Activated CD8-positive, alpha-beta T cell treated with anti-CD3 and anti-CD28 coated beads for 36 hours (primary cell): ENCODE results near the gene INPP4A. TPM values are rescaled to one million over a fixed set of nuclear protein-coding genes. Genes with fewer than 3 reads are reported as not detected.

Experiments used
- ATAC-seq: fragments of 200-7000 bp; cut with Tn5 transposase; one replicate; pipeline ENCODE4 v1.10.0; 2021; ENCODE audit warnings: mild to moderate bottlenecking, moderate library complexity
- CTCF ChIA-PET: fragments of 350-600 bp; sonication (Branson Sonifier 250); formaldehyde crosslinking; loops from one replicate; lab custom pipeline; 2021; ENCODE audit warnings: antibody characterized with exemption; lab: Charles Lee
- POLR2A ChIA-PET: fragments of 350-600 bp; sonication (Branson Sonifier 250); formaldehyde crosslinking; loops from one replicate; lab custom pipeline; 2021; ENCODE audit warnings: antibody characterized with exemption; lab: Charles Lee
- DNase-seq: peaks from one replicate; pipeline ENCODE4 v3.0.0-alpha.2; 2020
- H3K27ac Mint-ChIP-seq: one replicate; pipeline ENCODE4 v1.8.0; 2021; ENCODE audit warnings: mild to moderate bottlenecking, mixed read lengths
- H3K27me3 Mint-ChIP-seq: one replicate; pipeline ENCODE4 v1.8.0; 2021; ENCODE audit warnings: mixed read lengths
- H3K36me3 Mint-ChIP-seq: one replicate; pipeline ENCODE4 v1.8.0; 2021; ENCODE audit warnings: low read depth, mixed read lengths
- H3K4me1 Mint-ChIP-seq: one replicate; pipeline ENCODE4 v1.8.0; 2021; ENCODE audit warnings: low read depth, mixed read lengths
- H3K4me3 Mint-ChIP-seq: one replicate; pipeline ENCODE4 v1.8.0; 2021; ENCODE audit warnings: mild to moderate bottlenecking, moderate library complexity, mixed read lengths
- H3K9me3 Mint-ChIP-seq: one replicate; pipeline ENCODE4 v1.8.0; 2021; ENCODE audit warnings: mixed read lengths
- CTCF ChIP-seq: fragments of 200-600 bp; IDR thresholded peaks from one replicate; pipeline ENCODE4 v1.8.0; 2022; ENCODE audit warnings: antibody characterized with exemption, mild to moderate bottlenecking
- intact Hi-C: fragments of 100-400 bp; cut with micrococcal nuclease; formaldehyde crosslinking; loops from one replicate; pipeline ENCODE4 v1.10.0; 2022
- total RNA-seq, 2 experiments: library from RNA; stranded (reverse); gene quantifications; one replicate each; pipeline ENCODE4 v1.2.3, GENCODE V29; 2021

The INPP4A gene
- total RNA-seq, 2 experiments from 2014 or later, result 46.7 to 46.9 TPM

DNA sequence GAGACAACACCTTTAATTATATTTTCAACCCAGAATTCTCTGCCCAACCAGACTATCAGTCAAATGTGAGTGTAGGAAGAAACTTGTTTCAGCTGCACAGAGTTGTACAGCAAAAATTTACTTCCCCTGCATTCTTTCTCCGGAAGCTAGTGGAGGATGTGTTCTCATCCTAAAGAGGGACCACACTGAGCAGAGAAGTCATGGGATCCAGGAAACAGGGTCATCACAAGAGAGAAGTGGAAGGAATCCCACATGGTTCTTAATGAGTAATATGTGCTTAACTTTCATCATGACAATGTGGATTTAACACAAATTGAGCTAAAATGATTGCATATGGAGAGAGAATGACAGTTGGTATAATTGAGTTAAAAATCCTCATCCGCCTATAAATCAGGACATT, 78.2 kb downstream of the INPP4A start:
- no peak for ATAC-seq
- CTCF ChIA-PET, result no interaction called here
- H3K9me3 Mint-ChIP-seq, result no peaks in the 10 kb centered on the region
- no peak overlapping the region for H3K27ac Mint-ChIP-seq
- POLR2A ChIA-PET, result no interaction called here
- no peak for TF ChIP-seq CTCF
- H3K4me3 Mint-ChIP-seq, result no peak overlapping the region
- intact Hi-C loops, result no loop called here
- H3K27me3 Mint-ChIP-seq, result no peaks in the 10 kb centered on the region
- peaks cover 26% of the 10 kb centered on the region for H3K4me1 Mint-ChIP-seq
- no peak for DNase-seq
- peaks cover 25% of the 10 kb centered on the region for H3K36me3 Mint-ChIP-seq

- peaks cover 30% of the 10 kb centered on the region for H3K36me3 Mint-ChIP-seq
- no peak for TF ChIP-seq CTCF
- POLR2A ChIA-PET, result interaction anchor here (1.0 kb wide), 1 partner anchor 8 kb away, joined by 3 read pairs; no protein-coding TSS in a partner anchor
- no peaks in the 10 kb centered on the region for H3K27me3 Mint-ChIP-seq
- H3K27ac Mint-ChIP-seq, result no peak overlapping the region
- DNase-seq, result no peak
- CTCF ChIA-PET, result no interaction called here
- H3K9me3 Mint-ChIP-seq, result no peaks in the 10 kb centered on the region
- peaks cover 19% of the 10 kb centered on the region for H3K4me1 Mint-ChIP-seq
- ATAC-seq, result no peak
- no peak overlapping the region for H3K4me3 Mint-ChIP-seq
- intact Hi-C loops, result no loop called here
Observed at GRCh38 chr2:98524168-98524567, 79.5 kb downstream of the INPP4A start.

DNA sequence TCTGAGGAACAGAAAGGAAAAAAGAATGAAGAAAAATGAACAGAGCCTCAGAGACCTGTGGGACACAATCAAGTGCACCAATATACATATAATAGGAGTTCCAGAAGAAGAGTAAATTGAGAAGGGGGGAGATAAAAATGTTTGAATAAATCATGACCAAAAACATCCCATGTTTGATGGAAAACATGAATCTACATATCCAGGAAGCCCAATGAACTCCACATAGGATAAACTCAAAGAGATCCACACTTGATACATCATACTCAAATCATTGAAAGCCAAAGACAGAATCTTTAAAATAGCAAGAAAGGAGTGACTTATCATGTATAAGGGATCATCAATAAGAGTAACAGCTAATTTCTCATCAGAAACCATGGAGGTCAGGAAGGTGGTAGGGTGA, 83.7 kb downstream of the INPP4A start:
- TF ChIP-seq CTCF, result no peak
- Mint-ChIP-seq H3K4me3 (no peak overlapping the region), H3K27ac (peak overlapping the region; percentile 7), H3K36me3 (peaks cover 25% of the 10 kb centered on the region), H3K9me3 (no peaks in the 10 kb centered on the region), H3K4me1 (peaks cover 19% of the 10 kb centered on the region), H3K27me3 (no peaks in the 10 kb centered on the region)
- ChIA-PET POLR2A (interaction anchor here (1.0 kb wide), 1 partner anchor 116 kb away, joined by 3 read pairs; no protein-coding TSS in a partner anchor), CTCF (interaction anchor here (0.7 to 1.7 kb wide), 2 partner anchors 40 to 113 kb away, joined by 3 to 5 read pairs; no protein-coding TSS in a partner anchor)
- no peak for DNase-seq
- intact Hi-C loops, result no loop called here
- no peak for ATAC-seq

GRCh38 chr2:98530114-98530513, 85.5 kb downstream of the INPP4A start:
- ATAC-seq (no peak), DNase-seq (no peak)
- peaks cover 24% of the 10 kb centered on the region for H3K36me3 Mint-ChIP-seq
- intact Hi-C loops, result no loop called here
- POLR2A ChIA-PET, result no interaction called here
- no peak for TF ChIP-seq CTCF
- no peak overlapping the region for H3K4me3 Mint-ChIP-seq
- CTCF ChIA-PET, result interaction anchor here (0.7 kb wide), 1 partner anchor 26 kb away, joined by 4 read pairs; no protein-coding TSS in a partner anchor
- no peaks in the 10 kb centered on the region for H3K27me3 Mint-ChIP-seq
- H3K9me3 Mint-ChIP-seq, result no peaks in the 10 kb centered on the region
- H3K27ac Mint-ChIP-seq, result no peak overlapping the region
- peaks cover 17% of the 10 kb centered on the region for H3K4me1 Mint-ChIP-seq

DNA sequence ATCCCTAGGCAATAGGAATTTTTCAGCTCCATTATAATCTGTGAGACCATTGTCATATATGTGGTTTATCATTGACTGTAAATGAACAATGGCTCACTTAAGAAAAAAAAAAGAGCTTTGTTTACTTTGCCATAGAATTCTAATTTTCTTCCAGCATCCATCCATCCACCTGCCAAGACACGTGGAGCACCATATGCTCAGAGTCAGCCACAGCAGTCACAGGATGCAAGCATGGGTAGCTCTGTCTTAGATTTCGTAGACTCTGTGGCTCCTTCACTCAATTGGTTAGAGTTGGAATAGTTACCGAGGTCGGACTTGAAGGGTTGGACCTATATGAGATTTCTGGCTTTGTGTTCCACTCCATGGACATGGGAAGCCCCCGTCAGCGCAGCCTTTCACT, 88.1 kb downstream of the INPP4A start:
- ChIA-PET CTCF (interaction anchor here (1.0 to 2.1 kb wide), 3 partner anchors 10 to 120 kb away, joined by 3 to 13 read pairs (median 5); no protein-coding TSS in a partner anchor), POLR2A (interaction anchor here (1.2 kb wide), 1 partner anchor 9 kb away, joined by 4 read pairs; no protein-coding TSS in a partner anchor)
- intact Hi-C loops, result no loop called here
- Mint-ChIP-seq H3K4me3 (no peak overlapping the region), H3K9me3 (no peaks in the 10 kb centered on the region), H3K27me3 (no peaks in the 10 kb centered on the region), H3K27ac (no peak overlapping the region), H3K4me1 (peaks cover 6% of the 10 kb centered on the region), H3K36me3 (peaks cover 12% of the 10 kb centered on the region)
- no peak for TF ChIP-seq CTCF
- DNase-seq (no peak), ATAC-seq (no peak)
